ES-I3 (cell line): ENCODE measurements around the gene OPN1SW.

Experiments used
- H3K36me3 ChIP-seq: 2 replicates; pipeline ENCODE4 v1.6.1; 2013; ENCODE audit warnings: mild to moderate bottlenecking, low read length, control low read depth, moderate library complexity; ENCODE audit not compliant: insufficient read depth
- H3K4me1 ChIP-seq: 2 replicates; pipeline ENCODE4 v1.6.1; 2013; ENCODE audit warnings: mild to moderate bottlenecking, control low read depth, low read length; ENCODE audit not compliant: insufficient read depth
- H3K9ac ChIP-seq: 2 replicates; pipeline ENCODE4 v1.6.1; 2013; ENCODE audit warnings: low read depth, mild to moderate bottlenecking, low read length, moderate library complexity
- H3K9me3 ChIP-seq: 2 replicates; pipeline ENCODE4 v1.6.1; 2013; ENCODE audit warnings: mild to moderate bottlenecking, low read length, moderate library complexity; ENCODE audit not compliant: control insufficient read depth, insufficient read depth

OPN1SW gene

GRCh38 chr7:128788446-128789412 is 13.1 kb upstream of the OPN1SW start:
- Histone ChIP-seq H3K4me1 (no peaks in the 10 kb centered on the region), H3K36me3 (no peaks in the 10 kb centered on the region), H3K9ac (no peak overlapping the region), H3K9me3 (no peaks in the 10 kb centered on the region)

- Histone ChIP-seq H3K9ac (no peak overlapping the region), H3K36me3 (no peaks in the 10 kb centered on the region), H3K9me3 (no peaks in the 10 kb centered on the region), H3K4me1 (no peaks in the 10 kb centered on the region)
These were observed 10.1 kb upstream of the OPN1SW start for GRCh38 chr7:128785738-128786137.

GRCh38 chr7:128783143-128783861 is 7.7 kb upstream of the OPN1SW start:
- H3K9me3 ChIP-seq = no peaks in the 10 kb centered on the region; the same call in 1 of the 2 replicates
- H3K4me1 ChIP-seq = no peaks in the 10 kb centered on the region
- H3K9ac ChIP-seq = peak overlapping the region; percentile 58
- no peaks in the 10 kb centered on the region for H3K36me3 ChIP-seq

- H3K9ac ChIP-seq = no peak overlapping the region
- no peaks in the 10 kb centered on the region for H3K4me1 ChIP-seq
- H3K36me3 ChIP-seq = no peaks in the 10 kb centered on the region
- peaks cover 5% of the 10 kb centered on the region for H3K9me3 ChIP-seq
These were observed 6.3 kb upstream of the OPN1SW start for GRCh38 chr7:128781851-128782250.

GRCh38 chr7:128781126-128781525 is 5.5 kb upstream of the OPN1SW start:
- Histone ChIP-seq H3K4me1 (no peaks in the 10 kb centered on the region), H3K9me3 (peaks cover 5% of the 10 kb centered on the region), H3K9ac (no peak overlapping the region), H3K36me3 (no peaks in the 10 kb centered on the region)

- Histone ChIP-seq H3K9ac (no peak overlapping the region), H3K9me3 (peaks cover 5% of the 10 kb centered on the region), H3K36me3 (no peaks in the 10 kb centered on the region), H3K4me1 (no peaks in the 10 kb centered on the region)
These were observed 3.4 kb upstream of the OPN1SW start for GRCh38 chr7:128778946-128779345.

- no peak overlapping the region for H3K9ac ChIP-seq
- peaks cover 5% of the 10 kb centered on the region for H3K9me3 ChIP-seq
- H3K36me3 ChIP-seq = peaks cover 4% of the 10 kb centered on the region; the same call in 1 of the 2 replicates
- no peaks in the 10 kb centered on the region for H3K4me1 ChIP-seq
These were observed 1.8 kb upstream of the OPN1SW start for GRCh38 chr7:128777156-128778123.

GRCh38 chr7:128774921-128775320 is 673 bp downstream of the OPN1SW start:
- H3K4me1 ChIP-seq = no peaks in the 10 kb centered on the region
- no peak overlapping the region for H3K9ac ChIP-seq
- H3K36me3 ChIP-seq = peaks cover 18% of the 10 kb centered on the region
- H3K9me3 ChIP-seq = peaks cover 5% of the 10 kb centered on the region

- H3K9ac ChIP-seq = no peak overlapping the region
- H3K4me1 ChIP-seq = no peaks in the 10 kb centered on the region
- H3K36me3 ChIP-seq = peaks cover 24% of the 10 kb centered on the region
- peaks cover 5% of the 10 kb centered on the region for H3K9me3 ChIP-seq
These were observed 1.4 kb downstream of the OPN1SW start for GRCh38 chr7:128774029-128774689.

GRCh38 chr7:128773604-128774003 is 2.0 kb downstream of the OPN1SW start:
- peaks cover 5% of the 10 kb centered on the region for H3K9me3 ChIP-seq
- H3K4me1 ChIP-seq = no peaks in the 10 kb centered on the region
- peaks cover 30% of the 10 kb centered on the region for H3K36me3 ChIP-seq
- H3K9ac ChIP-seq = no peak overlapping the region

GRCh38 chr7:128770233-128770632 is 5.4 kb downstream of the OPN1SW start:
- Histone ChIP-seq H3K9me3 (no peaks in the 10 kb centered on the region; the same call in 1 of the 2 replicates), H3K4me1 (no peaks in the 10 kb centered on the region), H3K9ac (no peak overlapping the region), H3K36me3 (peaks cover 49% of the 10 kb centered on the region)

GRCh38 chr7:128767475-128768110 is 8.0 kb downstream of the OPN1SW start:
- Histone ChIP-seq H3K9me3 (no peaks in the 10 kb centered on the region), H3K9ac (no peak overlapping the region), H3K4me1 (no peaks in the 10 kb centered on the region), H3K36me3 (peaks cover 49% of the 10 kb centered on the region)

GRCh38 chr7:128763541-128763940 is 12.1 kb downstream of the OPN1SW start:
- Histone ChIP-seq H3K4me1 (no peaks in the 10 kb centered on the region), H3K36me3 (peaks cover 25% of the 10 kb centered on the region), H3K9me3 (no peaks in the 10 kb centered on the region), H3K9ac (no peak overlapping the region)
